Subcutaneous abdominal adipose tissue (tissue), 5 donors: ENCODE results near the gene SPDYC.
"Not testable (repeated sequence)": the region's sequence is repeated elsewhere in the genome, so short reads cannot be mapped to it uniquely, and the experiment has no call there.

Experiments
- H3K27ac ChIP-seq: one replicate; pipeline ENCODE4 v1.7.0; 2013; ENCODE audit warnings: low read depth, mild to moderate bottlenecking, inconsistent platforms, low read length, moderate library complexity
- H3K27me3 ChIP-seq, 5 donors: one replicate each; pipeline ENCODE4 v1.7.0; 2013; ENCODE audit warnings: low read length in 5 of 5, inconsistent platforms in 1 of 5; ENCODE audit not compliant: control insufficient read depth in 5 of 5, insufficient read depth in 4 of 5
- H3K36me3 ChIP-seq, 5 donors: one replicate each; pipeline ENCODE4 v1.7.0; 2013; ENCODE audit warnings: low read length in 5 of 5; ENCODE audit not compliant: control insufficient read depth in 5 of 5, insufficient read depth in 5 of 5
- H3K4me1 ChIP-seq, 5 donors: one replicate each; pipeline ENCODE4 v1.7.0; 2013; ENCODE audit warnings: low read length in 5 of 5, mild to moderate bottlenecking in 3 of 5, moderate library complexity in 1 of 5; ENCODE audit not compliant: control insufficient read depth in 5 of 5, insufficient read depth in 5 of 5
- H3K4me3 ChIP-seq, 5 donors: one replicate each; pipeline ENCODE4 v1.7.0; 2013; ENCODE audit warnings: low read length in 5 of 5, low read depth in 1 of 5
- H3K9ac ChIP-seq, 5 donors: one replicate each; pipeline ENCODE4 v1.7.0; 2013; ENCODE audit warnings: low read length in 5 of 5, mild to moderate bottlenecking in 4 of 5, moderate library complexity in 3 of 5
- H3K9me3 ChIP-seq, 5 donors: one replicate each; pipeline ENCODE4 v1.7.0; 2013; ENCODE audit warnings: low read length in 5 of 5; ENCODE audit not compliant: control insufficient read depth in 5 of 5
- donor health status: healthy.
- donor health status: healthy.
- donor health status: healthy.
- donor health status: healthy.
- donor health status: healthy.

SPDYC gene

DNA sequence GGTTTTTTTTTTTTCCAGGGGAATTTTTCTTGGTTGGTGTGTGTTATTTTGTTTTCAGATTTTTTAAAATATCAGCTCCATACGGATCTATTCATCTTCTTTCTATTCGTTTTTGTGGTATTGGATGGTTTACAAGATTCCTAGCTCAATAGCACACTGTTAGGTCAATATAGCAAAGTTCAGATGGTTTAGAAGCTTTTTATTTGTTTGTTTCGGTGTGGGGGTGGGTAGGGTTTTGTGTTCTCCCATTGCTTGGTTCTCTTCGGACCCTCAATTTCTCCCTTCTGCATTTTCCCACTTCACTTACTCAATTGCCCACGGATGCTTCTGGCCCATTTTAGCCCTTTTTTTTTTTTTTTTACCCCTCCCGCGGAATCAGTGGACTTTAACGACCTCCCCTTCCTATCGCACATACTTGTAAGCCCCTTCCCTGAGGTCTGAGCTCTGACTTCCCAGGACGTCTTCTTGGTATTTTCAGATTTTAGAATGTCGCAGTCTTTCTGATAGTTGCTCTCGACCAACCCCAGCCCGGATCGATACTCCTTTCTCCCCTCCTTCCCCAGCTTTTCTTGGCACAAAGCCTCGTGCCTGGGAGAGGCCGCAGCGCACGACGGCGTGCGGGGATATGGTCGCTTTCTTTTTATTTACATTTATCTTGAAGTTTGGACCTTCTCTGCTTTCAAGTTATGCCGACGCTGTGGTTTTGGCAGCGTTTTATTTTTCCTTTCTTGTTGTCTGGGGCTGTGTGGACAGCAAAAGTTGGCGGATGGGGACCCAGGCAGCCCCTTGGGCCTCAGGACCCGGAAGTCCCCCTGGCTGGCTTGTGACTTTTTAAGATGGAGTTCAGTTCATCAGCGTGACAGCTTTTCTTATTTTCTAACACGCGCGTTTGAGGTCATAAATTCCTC, 4.4 kb upstream of the SPDYC start:
- Histone ChIP-seq H3K4me1 (peaks cover 0 to 11% (median 3%) of the 10 kb centered on the region in 5 donors), H3K4me3 (peak overlapping the region; percentile 46 to 53 (median 52)), H3K27me3 (no peaks in the 10 kb centered on the region), H3K36me3 (no peaks in the 10 kb centered on the region), H3K27ac (no peak overlapping the region), H3K9me3 (no peaks in the 10 kb centered on the region), H3K9ac (peak overlapping the region in 4 of 5 donors; percentile 23 to 64 (median 42))

- H3K36me3 ChIP-seq: no peaks in the 10 kb centered on the region
- no peak overlapping the region for H3K9ac ChIP-seq
- no peak overlapping the region for H3K4me3 ChIP-seq
- no peaks in the 10 kb centered on the region for H3K27me3 ChIP-seq
- H3K4me1 ChIP-seq: peaks cover 0 to 11% (median 3%) of the 10 kb centered on the region in 5 donors
- no peaks in the 10 kb centered on the region for H3K9me3 ChIP-seq
- H3K27ac ChIP-seq: no peak overlapping the region
Observed at GRCh38 chr11:65166893-65167292, 3.1 kb upstream of the SPDYC start.

- no peak overlapping the region for H3K4me3 ChIP-seq
- peaks cover 0 to 11% (median 3%) of the 10 kb centered on the region in 5 donors for H3K4me1 ChIP-seq
- no peaks in the 10 kb centered on the region for H3K9me3 ChIP-seq
- H3K27ac ChIP-seq: no peak overlapping the region
- no peaks in the 10 kb centered on the region for H3K36me3 ChIP-seq
- no peak overlapping the region for H3K9ac ChIP-seq
- H3K27me3 ChIP-seq: no peaks in the 10 kb centered on the region
Observed at GRCh38 chr11:65167656-65168055, 2.4 kb upstream of the SPDYC start.

DNA sequence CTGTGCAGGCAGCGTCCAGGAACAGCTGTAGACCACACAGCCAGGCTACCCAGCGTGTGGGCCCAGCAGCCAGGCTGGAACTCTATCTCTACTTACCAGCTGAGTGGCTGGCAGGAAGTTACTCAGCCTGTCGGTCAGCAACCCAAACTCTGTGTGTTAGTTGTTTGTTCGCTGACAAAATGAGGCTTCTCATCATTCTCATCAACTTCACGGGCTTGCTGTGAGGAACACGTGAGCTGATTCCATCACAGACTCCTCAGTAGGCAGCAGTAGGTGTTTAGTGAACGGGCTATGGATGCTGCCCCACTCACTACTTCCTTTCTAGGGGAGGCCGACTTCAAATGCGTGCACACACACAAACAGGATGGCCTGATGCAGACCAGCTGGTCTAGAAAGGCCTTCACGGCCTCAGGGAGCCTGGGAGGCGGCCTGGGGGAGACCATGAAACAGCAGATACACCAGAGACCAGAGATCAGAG, 830 bp upstream of the SPDYC start:
- Histone ChIP-seq H3K36me3 (no peaks in the 10 kb centered on the region), H3K9me3 (no peaks in the 10 kb centered on the region), H3K27me3 (no peaks in the 10 kb centered on the region), H3K9ac (no peak overlapping the region), H3K27ac (no peak overlapping the region), H3K4me1 (peaks cover 0 to 11% (median 3%) of the 10 kb centered on the region in 5 donors), H3K4me3 (no peak overlapping the region)

DNA sequence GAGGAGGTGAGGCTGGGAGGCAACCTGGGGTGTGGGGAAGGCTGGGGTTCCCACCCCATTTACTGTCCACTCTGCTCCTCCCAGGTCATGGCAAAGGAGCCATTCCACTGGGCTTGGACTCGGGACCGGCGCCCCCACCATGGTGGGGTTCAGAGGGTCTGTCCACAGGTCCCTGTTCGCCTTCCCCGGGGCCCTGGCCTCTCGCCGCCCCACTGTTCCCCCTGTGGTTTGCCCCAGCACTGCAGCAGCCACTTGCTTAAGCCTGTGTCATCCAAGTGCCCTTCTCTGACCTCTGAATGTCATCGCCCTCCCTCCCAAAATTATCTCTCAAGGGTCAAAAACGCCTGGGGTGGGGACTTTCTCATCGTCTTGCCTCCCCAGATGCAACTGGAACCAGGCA, 2.6 kb downstream of the SPDYC start:
- H3K4me1 ChIP-seq: no peaks in the 10 kb centered on the region
- H3K4me3 ChIP-seq: no peak overlapping the region
- H3K27ac ChIP-seq: no peak overlapping the region
- H3K9me3 ChIP-seq: no peaks in the 10 kb centered on the region
- no peak overlapping the region for H3K9ac ChIP-seq
- no peaks in the 10 kb centered on the region for H3K36me3 ChIP-seq
- no peaks in the 10 kb centered on the region for H3K27me3 ChIP-seq

DNA sequence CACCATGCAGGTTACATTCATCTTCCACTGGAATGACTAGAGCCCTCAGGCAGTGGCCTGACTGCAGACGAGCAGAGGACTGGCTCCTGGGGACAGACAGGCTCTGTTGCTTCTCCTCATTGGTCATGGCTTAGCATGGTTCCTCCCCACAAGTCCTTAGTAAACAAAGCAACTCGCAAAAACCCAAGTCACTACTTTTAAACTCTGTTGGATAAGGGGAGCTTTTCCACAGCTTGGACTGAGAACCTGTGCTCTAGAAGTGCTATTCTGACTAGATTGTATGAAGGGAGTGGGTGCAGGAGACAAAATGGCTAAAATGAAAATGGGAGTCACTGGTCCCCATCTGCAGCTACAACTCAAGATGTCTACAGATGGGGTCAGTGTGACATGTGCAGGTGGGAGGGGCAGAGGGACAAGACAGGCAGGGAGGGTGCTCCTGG, 4.6 kb downstream of the SPDYC start:
- H3K4me1 ChIP-seq, H3K9me3 ChIP-seq, H3K4me3 ChIP-seq, H3K36me3 ChIP-seq, H3K27ac ChIP-seq, H3K27me3 ChIP-seq, H3K9ac ChIP-seq: not testable (repeated sequence)

DNA sequence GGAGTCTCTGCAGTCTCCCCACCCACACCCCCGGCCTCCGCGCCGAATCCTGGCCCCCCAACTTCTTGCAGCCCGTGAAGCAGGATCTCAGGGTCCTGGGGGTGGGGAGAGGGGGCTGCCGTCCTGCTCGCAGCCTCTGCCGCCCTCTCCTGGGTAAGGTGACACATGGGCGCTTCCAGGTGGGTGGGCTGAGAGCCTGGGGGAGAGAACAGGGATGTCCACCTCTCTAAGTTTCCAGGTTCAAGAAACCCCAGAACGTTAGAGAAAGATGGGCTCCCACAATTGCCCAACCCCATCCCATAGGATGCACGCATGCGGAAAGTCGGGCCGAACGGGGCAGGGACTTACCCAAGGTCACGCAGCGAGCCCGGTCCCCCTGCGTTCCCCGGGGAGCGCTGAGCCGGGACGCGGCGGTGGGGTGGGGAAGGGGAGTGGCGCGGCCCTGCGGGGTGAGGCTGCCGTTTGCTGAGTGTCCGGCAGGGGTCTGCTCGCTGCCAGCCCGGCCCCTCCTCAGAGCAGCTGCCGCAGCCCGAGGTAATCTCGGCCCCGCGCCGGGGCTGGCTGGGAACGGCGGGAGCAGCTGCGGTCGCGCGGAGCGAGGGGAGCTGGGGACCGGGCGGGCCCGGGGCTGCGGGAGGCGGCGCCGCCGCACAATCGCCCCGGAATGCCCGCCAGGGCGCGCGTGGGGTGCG, 11.0 kb downstream of the SPDYC start:
- peak overlapping the region in 4 of 5 donors; percentile 40 to 66 (median 58) for H3K9ac ChIP-seq
- no peaks in the 10 kb centered on the region for H3K27me3 ChIP-seq
- no peaks in the 10 kb centered on the region for H3K9me3 ChIP-seq
- H3K4me1 ChIP-seq: peaks cover 0 to 28% (median 27%) of the 10 kb centered on the region in 5 donors
- peak overlapping the region; percentile 57 for H3K27ac ChIP-seq
- H3K36me3 ChIP-seq: peaks cover 0 to 22% (median 9%) of the 10 kb centered on the region in 5 donors
- peak overlapping the region; percentile 55 to 93 (median 83) for H3K4me3 ChIP-seq

GRCh38 chr11:65181569-65182257, 11.7 kb downstream of the SPDYC start, which contains the start of gene CAPN1:
Gene CAPN1 (plus strand): TSS chr11:65181928. CDS start chr11:65182702, 774 bp downstream.
- Histone ChIP-seq H3K27me3 (no peaks in the 10 kb centered on the region), H3K4me1 (peaks cover 0 to 28% (median 27%) of the 10 kb centered on the region in 5 donors), H3K9ac (peak within 1 kb of the TSS; percentile 87 to 93 (median 89)), H3K4me3 (peak within 1 kb of the TSS; percentile 58 to 93 (median 83)), H3K36me3 (peaks cover 0 to 29% (median 16%) of the 10 kb centered on the region in 5 donors), H3K27ac (peak within 1 kb of the TSS; percentile 69), H3K9me3 (no peaks in the 10 kb centered on the region)

DNA sequence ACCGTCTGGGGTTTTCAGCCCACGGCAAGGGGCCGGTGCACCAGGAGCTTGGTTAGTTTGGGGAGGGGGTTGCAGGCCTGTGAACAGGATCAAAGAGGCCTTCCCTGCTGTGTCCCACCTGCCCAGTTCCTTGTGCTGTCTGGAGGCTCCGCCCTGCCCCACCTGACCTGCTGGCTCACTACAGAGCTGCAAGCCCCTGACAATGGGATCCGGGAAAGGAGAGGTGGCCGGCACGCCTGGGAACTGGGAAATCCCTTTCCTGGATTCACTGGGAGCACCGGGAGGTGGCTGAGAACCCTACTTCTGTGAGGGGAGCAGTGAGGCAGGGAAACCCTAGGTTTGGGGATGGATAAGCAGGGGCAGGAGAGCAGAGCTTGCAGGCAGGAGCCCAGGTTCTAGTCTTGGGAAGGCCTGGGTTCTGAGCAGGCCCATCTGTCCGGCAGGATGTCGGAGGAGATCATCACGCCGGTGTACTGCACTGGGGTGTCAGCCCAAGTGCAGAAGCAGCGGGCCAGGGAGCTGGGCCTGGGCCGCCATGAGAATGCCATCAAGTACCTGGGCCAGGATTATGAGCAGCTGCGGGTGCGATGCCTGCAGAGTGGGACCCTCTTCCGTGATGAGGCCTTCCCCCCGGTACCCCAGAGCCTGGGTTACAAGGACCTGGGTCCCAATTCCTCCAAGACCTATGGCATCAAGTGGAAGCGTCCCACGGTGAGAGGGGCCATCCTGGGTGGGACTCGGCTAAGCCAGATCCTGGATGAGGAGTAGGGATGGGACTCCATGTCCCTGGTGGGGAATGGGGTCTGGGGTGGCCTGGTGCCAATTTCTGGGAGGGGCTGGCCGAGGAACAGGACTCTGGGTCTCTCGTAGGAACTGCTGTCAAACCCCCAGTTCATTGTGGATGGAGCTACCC, 12.5 kb downstream of the SPDYC start:
- H3K9ac ChIP-seq: peak overlapping the region; percentile 87 to 93 (median 89)
- peak overlapping the region; percentile 69 for H3K27ac ChIP-seq
- H3K27me3 ChIP-seq: no peaks in the 10 kb centered on the region
- H3K9me3 ChIP-seq: no peaks in the 10 kb centered on the region
- peak overlapping the region; percentile 58 to 93 (median 83) for H3K4me3 ChIP-seq
- peaks cover 0 to 37% (median 24%) of the 10 kb centered on the region in 5 donors for H3K36me3 ChIP-seq
- H3K4me1 ChIP-seq: peaks cover 0 to 28% (median 27%) of the 10 kb centered on the region in 5 donors
